Non-pigmented ciliary epithelial cell (primary cell): ENCODE measurements around the gene GPAM.
"Not testable (repeated sequence)": the region's sequence is repeated elsewhere in the genome, so short reads cannot be mapped to it uniquely, and the experiment has no call there.

Source experiments
- DNase-seq: peaks from one replicate; pipeline ENCODE4 v3.0.0-alpha.2; 2010; ENCODE audit warnings: low read depth

The GPAM gene

GRCh38 chr10:112132435-112132834, 51.1 kb downstream of the GPAM start:
- DNase-seq = no peak

GRCh38 chr10:112131996-112132395, 51.6 kb downstream of the GPAM start:
- no peak for DNase-seq

GRCh38 chr10:112131346-112131745, 52.2 kb downstream of the GPAM start:
- DNase-seq = no peak

- no peak for DNase-seq
Observed at GRCh38 chr10:112126901-112127300, 56.7 kb downstream of the GPAM start.

- DNase-seq = no peak
Observed at GRCh38 chr10:112126172-112126571, 57.4 kb downstream of the GPAM start.

- no peak for DNase-seq
Observed at GRCh38 chr10:112124866-112125265, 58.7 kb downstream of the GPAM start.

- no peak for DNase-seq
Observed at GRCh38 chr10:112122827-112123226, 60.7 kb downstream of the GPAM start.

GRCh38 chr10:112120491-112120890, 63.1 kb downstream of the GPAM start:
- DNase-seq = no peak

- no peak for DNase-seq
Observed at GRCh38 chr10:112115781-112116385, 67.7 kb downstream of the GPAM start.

- DNase-seq = not testable (repeated sequence)
Observed at GRCh38 chr10:112109779-112110178, 73.8 kb downstream of the GPAM start.
